ENCODE data around the gene SEPTIN6.

GRCh38 chrX:119648421-119648775 is 44.6 kb downstream of the SEPTIN6 start:
- TF ChIP-seq CTCF (IDR thresholded peaks at IDR 0.05; ENCODE audit: low read depth, low read length, missing input control) = no peak
- no peak for TF ChIP-seq HNF4A (conservative IDR thresholded peaks at IDR 0.05)
- no peak for TF ChIP-seq REST (IDR thresholded peaks at IDR 0.05)
- TF ChIP-seq RAD21 (IDR thresholded peaks at IDR 0.05) = no peak
- no peak for TF ChIP-seq EGR1 (IDR thresholded peaks at IDR 0.05; ENCODE audit: low read depth in 2 of 2)
- no peak for TF ChIP-seq RXRA (IDR thresholded peaks at IDR 0.05)
- no peak for TF ChIP-seq SP1 (IDR thresholded peaks at IDR 0.05)
- no peak for TF ChIP-seq JUND (IDR thresholded peaks at IDR 0.05)
- no peak for TF ChIP-seq YY1 (IDR thresholded peaks at IDR 0.05)

Measured in liver (tissue), 3 donors.